K562 (cell line): Measurements from ENCODE around the gene TMEM217. TPM values are rescaled to one million over a fixed set of nuclear protein-coding genes. Genes with fewer than 3 reads are reported as not detected.

Experiments used
- CC2D1A ChIP-seq: fragments of 450-650 bp; IDR thresholded peaks from 2 replicates; pipeline ENCODE4 v1.6.1; 2017; ENCODE audit warnings: mild to moderate bottlenecking
- CREBBP ChIP-seq: IDR thresholded peaks from one replicate; pipeline ENCODE4 v1.6.1; 2012; ENCODE audit warnings: low read depth, mild to moderate bottlenecking, control low read depth, inconsistent platforms, low read length
- ELF1 ChIP-seq: fragments of 200-800 bp; sonication (Bioruptor generic); IDR thresholded peaks from 2 replicates; pipeline ENCODE4 v1.6.1; 2016; ENCODE audit warnings: missing genetic modification characterization, missing compliant biosample characterization
- ETV5 ChIP-seq: sonication (generic); formaldehyde crosslinking; IDR thresholded peaks from 2 replicates; pipeline ENCODE4 v1.4.0; 2020; ENCODE audit warnings: low read depth, mild to moderate bottlenecking, missing genetic modification reagents
- HDAC6 ChIP-seq: IDR thresholded peaks from 2 replicates; pipeline ENCODE4 v1.6.1; 2012; ENCODE audit warnings: low read depth, mild to moderate bottlenecking, control low read depth, inconsistent platforms, low read length, moderate library complexity
- MEIS2 ChIP-seq: fragments of 450-650 bp; IDR thresholded peaks from 2 replicates; pipeline ENCODE4 v1.6.1; 2014; ENCODE audit warnings: mild to moderate bottlenecking; ENCODE audit not compliant: partially characterized antibody
- NUFIP1 ChIP-seq: fragments of 450-650 bp; IDR thresholded peaks from 2 replicates; pipeline ENCODE4 v1.6.1; 2018; ENCODE audit not compliant: partially characterized antibody
- SAFB2 ChIP-seq: fragments of 200-400 bp; formaldehyde crosslinking; IDR thresholded peaks from 2 replicates; pipeline ENCODE4 v1.6.1; 2018; ENCODE audit warnings: borderline replicate concordance, low read length, low read depth, moderate library complexity; ENCODE audit not compliant: severe bottlenecking
- SNRNP70 ChIP-seq: fragments of 200-400 bp; formaldehyde crosslinking; optimal IDR thresholded peaks from 2 replicates; pipeline ENCODE3; 2017; ENCODE audit warnings: low read depth, low read length
- SOX6 ChIP-seq: fragments of 450-650 bp; IDR thresholded peaks from 2 replicates; pipeline ENCODE4 v1.6.1; 2014; ENCODE audit warnings: mild to moderate bottlenecking
- TRIM24 ChIP-seq, 2 experiments: fragments of 450-650 bp; IDR thresholded peaks; 2 replicates each; pipeline ENCODE4 v1.6.1; 2016
- ZBTB7A ChIP-seq: IDR thresholded peaks from 2 replicates; pipeline ENCODE4 v1.6.1; 2011; ENCODE audit warnings: low read depth, mild to moderate bottlenecking, low read length, moderate library complexity, borderline replicate concordance; ENCODE audit not compliant: control insufficient read depth
- ZNF23 ChIP-seq: fragments of 250-450 bp; sonication (Bioruptor Pico); IDR thresholded peaks from 2 replicates; pipeline ENCODE4 v1.4.0; 2020; ENCODE audit warnings: mild to moderate bottlenecking
- ZSCAN32 ChIP-seq: fragments of 450-650 bp; formaldehyde crosslinking; IDR thresholded peaks from 2 replicates; pipeline ENCODE4 v1.4.0; 2020; ENCODE audit warnings: mild to moderate bottlenecking, moderate library complexity
- polyA plus RNA-seq, 8 experiments: library from polyadenylated mRNA; depleted of rRNA in 4 of 8; stranded (reverse) in 5 of 8; unstranded in 3 of 8; fragments of >200 nt; fragmentation: Nextera tagmentation in 2 of 8; fragmentation: Illumina TruSeq in 1 of 8; extraction: Ambion mirVana in 2 of 8; extraction: Trizol in 1 of 8; gene quantifications; 2 replicates each; pipeline versions ENCODE4 v1.2.1 to v1.2.3, GENCODE V29; 2011 to 2014; ENCODE audit warnings: inconsistent platforms in 1 of 8, missing spikeins in 1 of 8
- total RNA-seq, 7 experiments: library from RNA; depleted of rRNA in 6 of 7; stranded (reverse); fragments of >200 nt in 6 of 7; fragmentation: Illumina TruSeq in 2 of 7; extraction: Trizol in 2 of 7; gene quantifications; 2 replicates each; pipeline versions ENCODE4 v1.2.1 to v1.2.3, GENCODE V29; 2011 to 2021; ENCODE audit warnings: low replicate concordance in 1 of 7
- TF ChIP-seq, protein P1 (sequence below): fragments of 450-650 bp; IDR thresholded peaks from 2 replicates; pipeline ENCODE4 v1.6.1; 2016; ENCODE audit warnings: missing biosample characterization, missing genetic modification characterization
- TF ChIP-seq, protein P2 (sequence below): fragments of 250-450 bp; sonication (Bioruptor Pico); IDR thresholded peaks from 2 replicates; pipeline ENCODE4 v1.6.1; 2021; ENCODE audit warnings: mild to moderate bottlenecking
- TF ChIP-seq, protein P3 (sequence below): sonication (generic); formaldehyde crosslinking; IDR thresholded peaks from 2 replicates; pipeline ENCODE4 v1.8.0; 2022; ENCODE audit warnings: mild to moderate bottlenecking, missing genetic modification reagents, borderline replicate concordance
- TF ChIP-seq, protein P4 (sequence below): fragments of 250-450 bp; sonication (Bioruptor Pico); IDR thresholded peaks from 2 replicates; pipeline ENCODE4 v1.8.0; 2022; ENCODE audit warnings: inconsistent platforms, mild to moderate bottlenecking, moderate library complexity, borderline replicate concordance
- TF ChIP-seq, protein P5 (sequence below): IDR thresholded peaks from 2 replicates; pipeline ENCODE4 v1.6.1; 2011; ENCODE audit warnings: borderline replicate concordance, low read depth, mild to moderate bottlenecking, moderate library complexity, low read length; ENCODE audit not compliant: insufficient read depth, poor library complexity, severe bottlenecking

The TMEM217 gene
- total and polyA plus RNA-seq, 9 of the 15 experiments (the other 6 are each of a cell fraction or from before 2014, with no cell fraction given), result 1.3 to 8.0 (median 1.9) TPM

DNA sequence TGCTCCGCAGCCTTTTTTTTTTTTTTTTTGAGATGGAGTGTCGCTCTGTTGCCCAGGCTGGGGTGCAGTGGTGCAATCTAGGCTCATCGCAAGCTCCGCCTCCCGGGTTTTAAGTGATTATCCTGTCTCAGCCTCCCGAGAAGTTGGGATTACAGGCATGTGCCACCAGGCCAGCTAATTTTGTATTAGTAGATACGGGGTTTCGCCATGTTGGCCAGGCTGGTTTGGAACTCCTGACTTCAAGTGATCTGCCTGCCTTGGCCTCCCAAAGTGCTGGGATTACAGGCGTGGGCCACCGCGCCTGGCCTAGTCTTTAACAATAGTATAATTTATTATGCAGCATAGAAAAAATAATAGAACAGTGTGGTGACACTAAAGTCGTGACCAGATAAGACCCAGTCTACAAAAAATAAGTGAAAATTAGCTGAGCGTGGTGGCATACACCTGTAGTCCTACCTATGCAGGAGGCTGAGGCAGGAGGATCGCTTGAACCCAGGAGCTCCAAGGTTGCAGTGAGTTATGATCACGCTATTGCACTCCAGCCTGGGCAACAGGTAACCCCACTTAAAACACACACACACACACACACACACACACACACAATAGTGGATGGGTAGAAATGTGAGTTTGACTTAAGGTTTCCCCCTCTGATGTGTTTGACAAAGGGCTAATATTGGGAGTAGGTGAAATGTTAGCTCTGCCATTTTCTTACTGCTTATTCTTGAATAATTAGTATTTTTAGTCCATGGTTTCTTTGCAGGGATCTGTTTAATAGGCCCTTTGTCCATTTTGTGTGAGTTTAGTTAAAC is 81.5 kb downstream of the TMEM217 start (continued):
- TF ChIP-seq, protein P1, sequence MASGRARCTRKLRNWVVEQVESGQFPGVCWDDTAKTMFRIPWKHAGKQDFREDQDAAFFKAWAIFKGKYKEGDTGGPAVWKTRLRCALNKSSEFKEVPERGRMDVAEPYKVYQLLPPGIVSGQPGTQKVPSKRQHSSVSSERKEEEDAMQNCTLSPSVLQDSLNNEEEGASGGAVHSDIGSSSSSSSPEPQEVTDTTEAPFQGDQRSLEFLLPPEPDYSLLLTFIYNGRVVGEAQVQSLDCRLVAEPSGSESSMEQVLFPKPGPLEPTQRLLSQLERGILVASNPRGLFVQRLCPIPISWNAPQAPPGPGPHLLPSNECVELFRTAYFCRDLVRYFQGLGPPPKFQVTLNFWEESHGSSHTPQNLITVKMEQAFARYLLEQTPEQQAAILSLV (tag), result no peak
- TF ChIP-seq ZBTB7A (no peak), ZSCAN32 (CRISPR knock-in tag) (peak; percentile 62), SOX6 (peak; percentile 61; the same call in 1 of the 2 replicates), TRIM24 (IDR thresholded peaks at IDR 0.05) (peak in 1 of 2 experiments; percentile 42; a peak in 1 of 4 replicates), CC2D1A (no peak), MEIS2 (peak; percentile 47), CREBBP (no peak), SAFB2 (no peak), ZNF23 (CRISPR knock-in tag) (peak; percentile 88), ELF1 (no peak), NUFIP1 (no peak), SNRNP70 (peak; percentile 50), ETV5 (CRISPR knock-in tag) (no peak), HDAC6 (no peak; the same call in 1 of the 2 replicates)
- TF ChIP-seq, protein P2, sequence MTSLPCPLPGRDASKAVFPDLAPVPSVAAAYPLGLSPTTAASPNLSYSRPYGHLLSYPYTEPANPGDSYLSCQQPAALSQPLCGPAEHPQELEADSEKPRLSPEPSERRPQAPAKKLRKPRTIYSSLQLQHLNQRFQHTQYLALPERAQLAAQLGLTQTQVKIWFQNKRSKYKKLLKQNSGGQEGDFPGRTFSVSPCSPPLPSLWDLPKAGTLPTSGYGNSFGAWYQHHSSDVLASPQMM (CRISPR knock-in tag), result peak; percentile 65
- TF ChIP-seq, protein P3, sequence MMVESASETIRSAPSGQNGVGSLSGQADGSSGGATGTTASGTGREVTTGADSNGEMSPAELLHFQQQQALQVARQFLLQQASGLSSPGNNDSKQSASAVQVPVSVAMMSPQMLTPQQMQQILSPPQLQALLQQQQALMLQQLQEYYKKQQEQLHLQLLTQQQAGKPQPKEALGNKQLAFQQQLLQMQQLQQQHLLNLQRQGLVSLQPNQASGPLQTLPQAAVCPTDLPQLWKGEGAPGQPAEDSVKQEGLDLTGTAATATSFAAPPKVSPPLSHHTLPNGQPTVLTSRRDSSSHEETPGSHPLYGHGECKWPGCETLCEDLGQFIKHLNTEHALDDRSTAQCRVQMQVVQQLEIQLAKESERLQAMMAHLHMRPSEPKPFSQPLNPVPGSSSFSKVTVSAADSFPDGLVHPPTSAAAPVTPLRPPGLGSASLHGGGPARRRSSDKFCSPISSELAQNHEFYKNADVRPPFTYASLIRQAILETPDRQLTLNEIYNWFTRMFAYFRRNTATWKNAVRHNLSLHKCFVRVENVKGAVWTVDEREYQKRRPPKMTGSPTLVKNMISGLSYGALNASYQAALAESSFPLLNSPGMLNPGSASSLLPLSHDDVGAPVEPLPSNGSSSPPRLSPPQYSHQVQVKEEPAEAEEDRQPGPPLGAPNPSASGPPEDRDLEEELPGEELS, result no peak
- TF ChIP-seq, protein P4, sequence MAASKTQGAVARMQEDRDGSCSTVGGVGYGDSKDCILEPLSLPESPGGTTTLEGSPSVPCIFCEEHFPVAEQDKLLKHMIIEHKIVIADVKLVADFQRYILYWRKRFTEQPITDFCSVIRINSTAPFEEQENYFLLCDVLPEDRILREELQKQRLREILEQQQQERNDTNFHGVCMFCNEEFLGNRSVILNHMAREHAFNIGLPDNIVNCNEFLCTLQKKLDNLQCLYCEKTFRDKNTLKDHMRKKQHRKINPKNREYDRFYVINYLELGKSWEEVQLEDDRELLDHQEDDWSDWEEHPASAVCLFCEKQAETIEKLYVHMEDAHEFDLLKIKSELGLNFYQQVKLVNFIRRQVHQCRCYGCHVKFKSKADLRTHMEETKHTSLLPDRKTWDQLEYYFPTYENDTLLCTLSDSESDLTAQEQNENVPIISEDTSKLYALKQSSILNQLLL, result no peak
- TF ChIP-seq, protein P5, sequence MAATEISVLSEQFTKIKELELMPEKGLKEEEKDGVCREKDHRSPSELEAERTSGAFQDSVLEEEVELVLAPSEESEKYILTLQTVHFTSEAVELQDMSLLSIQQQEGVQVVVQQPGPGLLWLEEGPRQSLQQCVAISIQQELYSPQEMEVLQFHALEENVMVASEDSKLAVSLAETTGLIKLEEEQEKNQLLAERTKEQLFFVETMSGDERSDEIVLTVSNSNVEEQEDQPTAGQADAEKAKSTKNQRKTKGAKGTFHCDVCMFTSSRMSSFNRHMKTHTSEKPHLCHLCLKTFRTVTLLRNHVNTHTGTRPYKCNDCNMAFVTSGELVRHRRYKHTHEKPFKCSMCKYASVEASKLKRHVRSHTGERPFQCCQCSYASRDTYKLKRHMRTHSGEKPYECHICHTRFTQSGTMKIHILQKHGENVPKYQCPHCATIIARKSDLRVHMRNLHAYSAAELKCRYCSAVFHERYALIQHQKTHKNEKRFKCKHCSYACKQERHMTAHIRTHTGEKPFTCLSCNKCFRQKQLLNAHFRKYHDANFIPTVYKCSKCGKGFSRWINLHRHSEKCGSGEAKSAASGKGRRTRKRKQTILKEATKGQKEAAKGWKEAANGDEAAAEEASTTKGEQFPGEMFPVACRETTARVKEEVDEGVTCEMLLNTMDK, result no peak
